Gastrocnemius medialis (tissue), 4 donors: ENCODE data around the gene KLHL29.

ENCODE experiments used
- CTCF ChIP-seq, 5 experiments: fragments of 450-650 bp in 3 of 5; fragments of 200-600 bp in 2 of 5; sonication (generic) in 2 of 5; IDR thresholded peaks in 4 of 5; conservative IDR thresholded peaks in 1 of 5; 1 replicate in 4 of 5; 2 replicates in 1 of 5; pipeline ENCODE4 v1.5.1; 2016 to 2019; ENCODE audit warnings: antibody characterized with exemption in 5 of 5, mild to moderate bottlenecking in 3 of 5, moderate library complexity in 3 of 5
- POLR2A ChIP-seq, 2 donors: fragments of 450-650 bp; IDR thresholded peaks; one replicate each; pipeline ENCODE4 v1.6.1; 2017; ENCODE audit warnings: antibody characterized with exemption in 2 of 2, mild to moderate bottlenecking in 2 of 2, moderate library complexity in 2 of 2

- no peak for TF ChIP-seq CTCF (IDR thresholded peaks at IDR 0.05 in 4 of 5, conservative IDR thresholded peaks at IDR 0.05 in 1 of 5)
- TF ChIP-seq POLR2A (IDR thresholded peaks at IDR 0.05), result no peak
Measured at GRCh38 chr2:23504591-23504990, 119.6 kb downstream of the KLHL29 start.
